Glutamatergic neuron (in vitro differentiated cells): ENCODE results near the gene RBM26. TPM values are rescaled to one million over a fixed set of nuclear protein-coding genes. Genes with fewer than 3 reads are reported as not detected.

Source experiments
- DNase-seq: peaks from one replicate; pipeline ENCODE4 v3.0.0; 2022
- H3K27ac Mint-ChIP-seq: one replicate; pipeline ENCODE4 v1.8.0; 2020; ENCODE audit warnings: mild to moderate bottlenecking, mixed read lengths, inconsistent platforms; ENCODE audit not compliant: unreplicated experiment
- H3K27me3 Mint-ChIP-seq: one replicate; pipeline ENCODE4 v1.8.0; 2020; ENCODE audit warnings: mild to moderate bottlenecking, moderate library complexity, mixed read lengths, inconsistent platforms; ENCODE audit not compliant: unreplicated experiment
- H3K36me3 Mint-ChIP-seq: one replicate; pipeline ENCODE4 v1.8.0; 2020; ENCODE audit warnings: mild to moderate bottlenecking, mixed read lengths, inconsistent platforms; ENCODE audit not compliant: unreplicated experiment
- H3K4me1 Mint-ChIP-seq: one replicate; pipeline ENCODE4 v1.8.0; 2020; ENCODE audit warnings: mild to moderate bottlenecking, low read depth, mixed read lengths, inconsistent platforms; ENCODE audit not compliant: unreplicated experiment
- H3K4me3 Mint-ChIP-seq: one replicate; pipeline ENCODE4 v1.8.0; 2020; ENCODE audit warnings: mild to moderate bottlenecking, mixed read lengths, inconsistent platforms; ENCODE audit not compliant: unreplicated experiment
- H3K9me3 Mint-ChIP-seq: one replicate; pipeline ENCODE4 v1.8.0; 2020; ENCODE audit warnings: mild to moderate bottlenecking, moderate library complexity, mixed read lengths, inconsistent platforms; ENCODE audit not compliant: unreplicated experiment
- total RNA-seq: library from RNA; stranded (reverse); fragmentation: NEBNext Ultra II Directional; extraction: Animal tissue kit (Norgen Biotek cat#: 25700); gene quantifications from one replicate; pipeline ENCODE4 v1.2.1, GENCODE V29; 2021; ENCODE audit not compliant: unreplicated experiment
- TF ChIP-seq, protein P1 (sequence below): fragments of 200-600 bp; sonication (generic); IDR thresholded peaks from one replicate; pipeline ENCODE4 v1.5.0; 2021; ENCODE audit not compliant: partially characterized antibody, unreplicated experiment

Gene RBM26
- total RNA-seq, 1 donor from 2014 or later: 51.4 TPM

DNA sequence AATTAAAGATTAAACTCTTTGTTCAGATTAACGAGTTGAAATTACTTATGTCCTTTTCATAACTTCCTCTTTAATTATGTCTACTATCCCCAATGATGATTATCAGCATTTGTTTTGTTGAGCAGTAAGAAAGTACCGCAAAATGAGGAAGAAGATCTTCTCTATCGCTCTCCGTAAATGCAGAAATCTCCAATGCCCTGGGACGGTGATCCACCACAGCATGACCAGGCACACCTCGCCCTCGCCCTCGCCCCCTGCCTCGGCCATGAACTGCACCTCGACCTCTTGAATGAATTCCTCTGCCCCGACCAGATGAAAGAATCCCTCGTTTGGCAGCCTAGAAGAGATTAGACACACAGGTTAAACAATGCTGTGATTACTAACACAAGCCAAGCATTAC lies 69.1 kb downstream of the RBM26 start:
- H3K27me3 Mint-ChIP-seq: no peaks in the 10 kb centered on the region
- H3K4me1 Mint-ChIP-seq: no peaks in the 10 kb centered on the region
- H3K27ac Mint-ChIP-seq: no peak overlapping the region
- no peak for DNase-seq
- H3K4me3 Mint-ChIP-seq: no peak overlapping the region
- no peaks in the 10 kb centered on the region for H3K36me3 Mint-ChIP-seq
- no peaks in the 10 kb centered on the region for H3K9me3 Mint-ChIP-seq
- TF ChIP-seq, protein P1, sequence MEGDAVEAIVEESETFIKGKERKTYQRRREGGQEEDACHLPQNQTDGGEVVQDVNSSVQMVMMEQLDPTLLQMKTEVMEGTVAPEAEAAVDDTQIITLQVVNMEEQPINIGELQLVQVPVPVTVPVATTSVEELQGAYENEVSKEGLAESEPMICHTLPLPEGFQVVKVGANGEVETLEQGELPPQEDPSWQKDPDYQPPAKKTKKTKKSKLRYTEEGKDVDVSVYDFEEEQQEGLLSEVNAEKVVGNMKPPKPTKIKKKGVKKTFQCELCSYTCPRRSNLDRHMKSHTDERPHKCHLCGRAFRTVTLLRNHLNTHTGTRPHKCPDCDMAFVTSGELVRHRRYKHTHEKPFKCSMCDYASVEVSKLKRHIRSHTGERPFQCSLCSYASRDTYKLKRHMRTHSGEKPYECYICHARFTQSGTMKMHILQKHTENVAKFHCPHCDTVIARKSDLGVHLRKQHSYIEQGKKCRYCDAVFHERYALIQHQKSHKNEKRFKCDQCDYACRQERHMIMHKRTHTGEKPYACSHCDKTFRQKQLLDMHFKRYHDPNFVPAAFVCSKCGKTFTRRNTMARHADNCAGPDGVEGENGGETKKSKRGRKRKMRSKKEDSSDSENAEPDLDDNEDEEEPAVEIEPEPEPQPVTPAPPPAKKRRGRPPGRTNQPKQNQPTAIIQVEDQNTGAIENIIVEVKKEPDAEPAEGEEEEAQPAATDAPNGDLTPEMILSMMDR: no peak

DNA sequence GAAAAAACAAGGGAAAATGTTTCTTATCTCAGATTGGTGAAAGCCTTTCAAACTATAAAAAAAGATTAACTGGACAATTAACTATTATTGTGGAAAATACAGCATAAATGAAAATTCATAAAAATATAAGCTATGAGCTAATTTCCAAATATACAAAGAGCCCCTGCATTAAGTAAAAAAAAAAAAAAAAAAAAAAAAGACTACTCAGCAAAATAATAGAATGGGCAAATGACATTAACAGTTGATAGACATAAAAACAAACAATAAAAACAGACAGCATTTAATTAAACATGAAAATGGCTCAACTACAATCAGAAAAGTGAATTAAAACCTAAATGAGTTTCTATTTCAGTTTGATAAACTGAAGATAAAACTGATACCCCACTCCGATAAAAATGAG lies 77.5 kb downstream of the RBM26 start:
- Mint-ChIP-seq H3K27me3 (no peaks in the 10 kb centered on the region), H3K9me3 (no peaks in the 10 kb centered on the region), H3K4me3 (no peak overlapping the region), H3K36me3 (peaks cover 4% of the 10 kb centered on the region), H3K4me1 (no peaks in the 10 kb centered on the region), H3K27ac (no peak overlapping the region)
- DNase-seq: no peak
- TF ChIP-seq, protein P1: no peak

DNA sequence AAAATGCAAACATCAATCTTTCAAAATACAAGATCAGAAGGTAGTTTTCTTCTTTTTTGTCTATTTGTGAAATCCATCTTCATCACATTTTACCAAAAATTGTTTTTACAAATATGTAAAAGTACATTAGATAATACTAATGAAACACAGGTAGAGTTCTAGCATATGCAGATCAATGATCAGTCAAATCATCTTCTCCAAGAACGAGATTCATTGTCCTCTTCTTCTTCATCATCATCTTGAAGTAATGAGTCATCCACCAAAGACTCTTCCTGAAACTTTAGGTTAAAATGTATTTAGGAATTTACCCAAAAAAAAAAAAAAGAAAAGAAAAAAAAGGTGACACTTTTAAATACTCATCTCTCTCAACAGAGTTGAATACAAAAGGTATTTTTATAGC lies 85.6 kb downstream of the RBM26 start:
- TF ChIP-seq, protein P1: no peak
- Mint-ChIP-seq H3K9me3 (no peaks in the 10 kb centered on the region), H3K4me3 (no peak overlapping the region), H3K36me3 (no peaks in the 10 kb centered on the region), H3K27me3 (no peaks in the 10 kb centered on the region), H3K27ac (no peak overlapping the region), H3K4me1 (no peaks in the 10 kb centered on the region)
- DNase-seq: no peak

DNA sequence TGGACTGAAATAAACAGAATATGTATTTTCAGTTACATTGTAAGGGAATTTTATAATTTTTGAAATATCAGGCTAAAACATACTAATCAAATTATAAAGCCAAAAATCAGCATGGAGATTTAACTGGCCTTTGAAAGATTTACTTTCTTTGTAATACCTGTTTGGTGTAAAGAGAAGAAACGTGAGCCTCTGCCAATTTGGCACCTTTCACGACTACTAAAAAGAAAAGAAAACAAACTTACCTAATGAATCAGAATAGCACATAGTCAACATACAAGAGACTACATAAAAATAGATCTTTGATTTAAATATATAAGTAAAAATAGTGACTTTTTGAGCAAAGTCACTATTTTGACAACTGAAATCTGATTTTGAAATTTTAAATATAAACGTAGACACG lies 87.4 kb downstream of the RBM26 start:
- Mint-ChIP-seq H3K9me3 (no peaks in the 10 kb centered on the region), H3K4me1 (no peaks in the 10 kb centered on the region), H3K4me3 (no peak overlapping the region), H3K27me3 (no peaks in the 10 kb centered on the region), H3K36me3 (no peaks in the 10 kb centered on the region), H3K27ac (no peak overlapping the region)
- no peak for DNase-seq
- TF ChIP-seq, protein P1: no peak

DNA sequence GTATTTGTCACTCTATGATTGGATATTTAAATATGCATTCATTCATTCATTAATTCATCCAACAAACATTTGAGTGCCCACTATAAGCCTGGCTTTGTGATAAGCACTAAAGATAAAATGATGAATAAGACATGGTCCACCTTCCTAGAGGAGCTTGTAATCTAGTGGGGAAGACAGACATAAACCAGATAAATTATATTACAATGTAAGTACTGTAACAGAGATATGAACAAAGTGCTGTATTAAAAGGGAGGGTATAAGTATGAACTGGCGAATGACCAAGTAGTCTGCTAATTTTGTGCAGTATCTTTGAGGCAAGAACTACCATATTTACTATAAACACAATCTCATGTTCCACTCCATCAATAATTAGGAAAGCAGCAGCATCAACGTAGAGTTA lies 88.2 kb downstream of the RBM26 start:
- no peaks in the 10 kb centered on the region for H3K9me3 Mint-ChIP-seq
- H3K4me1 Mint-ChIP-seq: no peaks in the 10 kb centered on the region
- DNase-seq: no peak
- H3K4me3 Mint-ChIP-seq: no peak overlapping the region
- no peak overlapping the region for H3K27ac Mint-ChIP-seq
- no peaks in the 10 kb centered on the region for H3K27me3 Mint-ChIP-seq
- TF ChIP-seq, protein P1: no peak
- H3K36me3 Mint-ChIP-seq: no peaks in the 10 kb centered on the region
